ENCODE data around the gene CLDN20.
"Not testable (repeated sequence)": the region's sequence is repeated elsewhere in the genome, so short reads cannot be mapped to it uniquely, and the experiment has no call there.

The CLDN20 gene, protein sequence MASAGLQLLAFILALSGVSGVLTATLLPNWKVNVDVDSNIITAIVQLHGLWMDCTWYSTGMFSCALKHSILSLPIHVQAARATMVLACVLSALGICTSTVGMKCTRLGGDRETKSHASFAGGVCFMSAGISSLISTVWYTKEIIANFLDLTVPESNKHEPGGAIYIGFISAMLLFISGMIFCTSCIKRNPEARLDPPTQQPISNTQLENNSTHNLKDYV

DNA sequence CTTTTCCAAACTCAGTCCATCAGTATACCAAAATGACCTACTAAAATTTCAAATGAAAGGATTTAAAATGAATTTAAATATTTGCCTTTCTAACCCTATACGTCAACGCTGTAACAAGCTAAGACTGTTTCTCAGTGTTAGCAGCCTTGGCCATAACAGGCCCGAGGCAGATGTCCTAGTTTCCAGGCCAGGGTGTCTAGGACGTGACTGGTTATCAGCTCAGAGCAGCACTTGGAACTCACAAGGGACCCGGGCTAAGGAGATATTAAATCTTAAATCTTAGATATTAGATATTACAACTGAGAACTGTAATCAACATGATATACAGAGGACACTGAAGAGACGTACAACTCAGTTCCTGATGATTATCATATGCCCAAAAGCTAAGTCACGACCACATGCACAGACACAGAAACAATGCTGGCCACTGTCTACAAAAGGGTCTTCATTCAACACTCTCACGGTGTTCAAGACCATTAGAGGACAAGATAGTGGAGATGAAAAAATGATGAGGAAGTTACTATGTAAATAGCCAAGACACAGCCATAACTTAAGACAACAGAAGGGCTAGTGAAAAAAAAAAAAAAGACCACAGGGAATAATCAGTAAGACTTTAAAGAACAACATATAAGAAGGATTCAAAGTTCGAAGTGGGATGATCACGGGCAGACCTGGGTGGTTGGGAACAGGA lies at the start of gene CLDN20:
Gene CLDN20, plus strand, starts transcription at position 641 of the 691 bp plus-strand sequence. CDS start 11,707 bp downstream, outside the sequence.
- no peak for DNase-seq (ENCODE audit: low read depth)

DNA sequence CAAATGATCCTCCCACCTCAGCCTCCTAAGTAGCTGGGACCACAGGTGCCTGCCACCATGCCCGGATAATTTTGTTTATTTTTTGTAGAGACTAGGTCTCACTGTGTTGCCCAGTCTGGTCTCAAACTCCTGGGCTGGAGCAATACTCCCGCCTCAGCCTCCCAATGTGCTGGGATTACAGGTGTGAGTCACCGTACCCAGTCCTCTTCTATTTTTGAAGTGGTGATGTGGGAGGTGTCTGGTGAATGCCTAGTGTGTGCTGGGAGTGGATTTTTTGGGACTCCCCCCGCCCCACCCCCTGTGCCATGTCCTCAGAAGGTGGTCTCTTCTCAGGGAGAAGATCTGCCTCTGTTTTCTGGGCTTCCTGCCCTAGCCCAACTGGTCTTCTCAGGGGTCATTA lies 47.9 kb upstream of the CLDN20 start:
- DNase-seq (ENCODE audit: low read depth): no peak

DNA sequence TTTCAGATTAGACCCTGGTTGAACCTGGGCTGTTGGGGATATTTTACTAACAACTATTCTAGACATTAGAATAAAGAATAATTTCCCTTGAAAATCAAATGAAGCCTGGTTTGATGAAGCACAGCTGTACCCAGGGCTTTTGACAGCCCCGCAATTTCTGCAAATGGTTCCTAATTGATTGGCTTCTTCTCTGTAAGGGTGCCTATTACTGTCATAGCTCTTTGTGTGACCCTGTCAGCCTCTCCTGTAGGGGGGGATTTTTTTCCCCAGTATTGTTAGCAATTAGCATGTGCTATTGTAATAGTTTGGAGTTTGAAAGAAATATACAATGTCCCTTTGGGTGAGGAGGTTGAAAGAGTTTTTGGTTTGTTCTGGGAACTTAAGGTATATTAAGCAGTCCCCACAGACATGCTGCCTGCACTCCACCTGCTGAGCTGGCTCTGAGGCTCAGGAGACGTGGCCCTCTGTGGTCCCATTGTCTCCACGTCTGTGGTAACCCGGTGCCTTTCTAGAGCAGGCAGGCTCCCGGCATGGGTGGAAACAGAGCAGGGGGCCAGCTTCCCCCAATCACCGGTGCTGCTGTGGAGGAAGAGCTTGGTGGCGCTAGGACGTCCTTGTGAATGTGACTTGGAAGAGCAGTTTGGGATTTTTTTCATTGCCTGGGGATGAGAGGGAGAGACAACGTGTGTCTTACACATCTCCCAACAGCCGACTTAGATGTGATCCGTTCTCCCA lies 47.3 kb upstream of the CLDN20 start:
- no peak for DNase-seq (ENCODE audit: low read depth)

DNA sequence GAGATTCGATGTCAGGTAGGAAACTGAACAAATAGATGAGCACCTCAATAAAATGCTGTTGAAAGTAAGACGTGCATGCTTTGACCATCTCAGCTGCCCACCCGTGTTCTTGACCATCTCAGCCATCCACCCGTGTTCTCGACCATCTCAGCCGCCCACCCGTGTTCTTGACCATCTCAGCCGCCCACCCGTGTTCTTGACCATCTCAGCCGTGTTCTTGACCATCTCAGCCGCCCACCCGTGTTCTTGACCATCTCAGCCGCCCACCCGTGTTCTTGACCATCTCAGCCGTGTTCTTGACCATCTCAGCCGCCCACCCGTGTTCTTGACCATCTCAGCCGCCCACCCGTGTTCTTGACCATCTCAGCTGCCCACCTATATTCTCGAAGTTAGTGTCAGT lies 45.1 kb upstream of the CLDN20 start:
- not testable (repeated sequence) for DNase-seq (ENCODE audit: low read depth)

DNA sequence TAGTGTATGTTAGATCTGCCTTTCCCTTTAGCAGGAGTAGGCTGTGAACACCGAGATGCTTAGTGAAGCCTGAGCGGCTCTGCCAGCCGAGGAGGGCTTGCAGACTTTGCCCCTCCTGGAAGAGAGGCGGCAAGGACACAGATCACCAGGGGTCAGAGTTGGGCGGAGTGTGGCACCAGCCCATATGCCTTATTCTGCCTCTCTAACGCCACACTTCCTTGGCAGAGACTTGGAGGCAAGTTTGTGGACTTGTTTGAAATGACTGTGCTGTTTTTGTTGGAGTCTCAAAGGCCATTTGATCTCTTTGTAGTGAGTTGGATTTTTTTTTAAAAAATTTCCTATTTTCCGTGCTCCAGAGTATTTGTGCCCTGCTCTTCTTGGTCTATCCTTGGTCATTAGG lies 44.5 kb upstream of the CLDN20 start:
- DNase-seq (ENCODE audit: low read depth): no peak

DNA sequence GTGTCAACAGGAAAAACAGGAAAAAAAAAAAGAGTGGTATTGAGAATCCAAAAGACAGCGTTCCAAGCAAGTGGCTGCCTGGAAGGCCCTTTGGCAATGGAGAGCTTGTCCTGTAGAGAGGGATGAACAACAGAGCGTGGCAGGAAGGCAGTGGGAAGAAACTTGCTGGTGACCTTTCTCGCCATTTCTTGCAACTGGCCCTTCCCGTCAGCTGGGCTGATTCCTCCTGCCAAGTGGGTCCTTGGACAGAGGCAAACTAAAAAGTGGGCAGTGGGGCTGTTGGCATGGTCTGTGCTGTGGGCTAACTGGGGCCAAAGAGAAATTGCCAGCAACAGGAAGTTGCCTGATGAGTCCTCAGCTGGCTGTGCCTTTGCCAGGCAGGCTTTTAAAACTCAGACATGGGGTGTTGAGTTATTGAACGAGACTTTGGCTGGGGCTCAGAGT lies 43.9 kb upstream of the CLDN20 start:
- no peak for DNase-seq (ENCODE audit: low read depth)

DNA sequence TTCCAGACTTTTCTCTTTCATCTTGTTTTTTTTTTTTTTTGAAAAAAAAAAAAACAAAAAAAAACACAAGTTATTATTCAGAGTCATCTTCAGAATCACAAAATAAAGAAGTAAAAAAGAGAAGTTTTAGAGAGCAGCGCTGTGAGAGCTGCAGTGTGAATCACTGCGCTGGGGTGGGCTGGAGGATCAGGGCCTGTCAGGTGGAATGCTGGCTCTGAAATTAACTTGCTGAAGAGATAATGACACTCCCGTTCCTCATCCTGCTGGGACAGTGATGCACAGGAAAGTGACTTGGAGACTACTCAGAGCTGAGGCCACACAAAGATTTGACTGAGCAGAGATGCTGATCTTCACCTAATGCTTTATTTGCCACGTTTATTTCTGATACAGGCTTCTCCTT lies 42.7 kb upstream of the CLDN20 start:
- DNase-seq (ENCODE audit: low read depth): no peak

DNA sequence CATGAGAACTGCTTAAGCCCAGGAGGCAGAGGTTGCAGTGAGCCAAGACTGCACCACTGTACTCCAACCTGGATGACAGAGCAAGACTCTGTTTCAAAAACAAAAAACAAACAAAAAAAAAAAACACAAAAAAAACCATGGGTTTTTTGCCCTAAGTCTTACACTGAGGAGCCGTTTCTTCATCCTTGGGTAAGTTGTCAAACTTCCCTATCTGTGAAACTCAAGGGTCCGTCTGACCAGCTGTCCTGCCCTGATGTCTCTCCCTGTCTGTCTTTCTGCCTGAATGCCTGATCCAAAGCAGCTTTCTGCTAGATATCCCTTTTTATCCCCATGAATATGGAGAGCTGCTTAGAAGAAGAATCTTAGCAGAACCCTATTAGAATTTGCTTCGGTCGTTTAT lies 41.3 kb upstream of the CLDN20 start:
- no peak for DNase-seq (ENCODE audit: low read depth)

DNA sequence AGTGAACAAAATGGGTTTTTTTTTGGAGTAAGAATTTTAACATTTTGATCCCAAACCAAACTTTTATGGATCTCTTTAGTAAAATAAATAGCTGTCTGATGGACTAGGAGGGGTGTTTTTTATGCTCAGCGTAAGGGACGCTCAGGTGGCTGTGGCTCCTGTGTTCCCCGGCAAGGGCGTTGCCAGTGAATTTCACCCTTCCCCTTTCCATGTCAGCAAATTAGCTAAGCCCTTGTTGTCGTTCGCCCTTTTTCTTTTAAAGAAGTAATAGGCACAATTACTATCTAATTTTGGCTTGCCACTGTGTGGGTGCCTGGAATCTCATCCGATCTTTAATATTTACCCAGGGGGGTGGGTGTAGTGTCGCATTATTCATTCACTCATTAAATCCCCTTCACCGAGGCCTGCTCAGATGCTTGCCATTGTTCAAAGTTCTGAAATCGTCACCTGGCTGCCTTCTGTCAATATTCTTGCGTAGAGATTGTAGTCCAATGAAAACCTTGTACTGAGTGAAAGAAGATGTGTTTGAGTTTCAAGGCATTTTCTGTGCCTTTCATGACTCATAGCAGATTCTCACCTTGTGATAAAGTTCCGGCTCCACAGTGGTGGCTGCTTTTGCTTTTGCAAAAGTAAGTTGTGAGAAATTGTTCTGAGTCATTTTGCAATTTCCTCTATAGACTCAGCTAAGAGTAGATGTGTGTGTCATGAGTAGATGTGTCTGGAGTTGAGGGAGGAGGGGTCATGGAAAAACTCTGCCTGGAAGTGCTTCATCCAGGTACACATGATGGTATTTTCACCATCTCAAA lies 40.0 kb upstream of the CLDN20 start:
- no peak for DNase-seq (ENCODE audit: low read depth)

DNA sequence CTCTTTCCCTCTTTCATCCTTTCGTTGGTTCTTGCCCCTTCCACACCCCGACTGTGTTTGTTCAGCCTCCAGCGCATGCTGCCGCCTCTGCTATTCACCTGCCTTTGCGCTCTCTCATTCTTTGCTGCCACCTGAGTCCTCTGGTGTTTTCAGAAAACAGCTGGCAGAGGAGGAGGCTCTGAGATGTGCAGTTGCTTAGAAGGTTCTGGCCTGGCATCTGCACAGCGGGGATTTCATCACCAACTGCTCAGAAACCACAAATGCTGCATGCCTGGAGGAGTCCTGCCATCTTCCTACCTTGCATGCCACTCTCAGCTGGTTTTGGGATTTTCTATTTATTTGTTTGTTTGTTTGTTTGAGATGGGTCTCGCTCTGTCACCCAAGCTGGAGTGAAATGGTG lies 39.2 kb upstream of the CLDN20 start:
- no peak for DNase-seq (ENCODE audit: low read depth)

DNA sequence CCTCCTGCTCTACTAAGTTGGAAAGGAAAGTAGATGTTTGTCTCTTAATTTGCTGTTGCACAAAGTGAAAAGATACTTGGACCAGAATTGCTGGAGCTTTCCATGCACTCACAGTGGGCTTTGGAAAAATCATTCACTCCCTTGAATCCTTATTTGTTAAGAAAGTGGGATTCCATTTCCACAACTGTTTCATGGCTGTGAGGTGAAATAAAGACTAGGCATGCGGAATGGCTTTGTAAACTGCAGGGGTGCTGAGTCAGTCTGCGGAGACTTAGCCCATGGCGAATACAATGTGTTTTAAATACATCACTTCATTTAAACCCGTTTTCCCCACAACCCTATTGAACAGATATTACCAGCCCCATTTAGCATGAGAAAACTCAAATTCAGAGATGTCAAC lies 36.8 kb upstream of the CLDN20 start:
- no peak for DNase-seq (ENCODE audit: low read depth)

DNA sequence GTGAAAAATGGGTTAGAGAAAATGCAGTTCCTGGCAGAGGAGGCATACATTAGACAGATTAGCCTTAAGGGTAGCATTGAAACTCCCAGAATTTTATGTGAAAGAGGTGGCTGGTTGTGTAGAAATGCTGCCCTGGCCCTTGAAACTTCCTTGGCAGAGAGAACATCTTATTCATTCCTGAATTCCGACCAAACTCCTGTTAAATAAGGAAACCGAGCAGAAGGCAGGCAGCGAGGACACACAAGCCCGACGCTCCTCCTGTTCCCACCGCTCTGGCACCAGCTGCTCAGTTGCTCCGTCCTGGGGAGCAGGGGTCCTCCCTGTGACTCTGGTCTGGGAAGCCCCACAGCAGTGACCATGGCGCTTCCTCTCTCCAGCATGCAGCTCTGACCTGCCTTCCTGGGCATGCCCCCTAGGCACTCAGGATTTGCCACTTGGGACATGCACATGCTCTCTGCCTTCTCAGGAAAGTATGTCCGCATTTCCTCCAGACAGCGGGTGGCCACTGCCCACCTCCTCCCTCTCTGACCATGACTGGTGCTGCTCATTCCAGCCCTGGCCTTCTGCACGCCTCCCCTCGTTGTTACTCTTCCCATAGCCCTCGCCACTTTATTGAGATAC lies 35.2 kb upstream of the CLDN20 start:
- no peak for DNase-seq (ENCODE audit: low read depth)

DNA sequence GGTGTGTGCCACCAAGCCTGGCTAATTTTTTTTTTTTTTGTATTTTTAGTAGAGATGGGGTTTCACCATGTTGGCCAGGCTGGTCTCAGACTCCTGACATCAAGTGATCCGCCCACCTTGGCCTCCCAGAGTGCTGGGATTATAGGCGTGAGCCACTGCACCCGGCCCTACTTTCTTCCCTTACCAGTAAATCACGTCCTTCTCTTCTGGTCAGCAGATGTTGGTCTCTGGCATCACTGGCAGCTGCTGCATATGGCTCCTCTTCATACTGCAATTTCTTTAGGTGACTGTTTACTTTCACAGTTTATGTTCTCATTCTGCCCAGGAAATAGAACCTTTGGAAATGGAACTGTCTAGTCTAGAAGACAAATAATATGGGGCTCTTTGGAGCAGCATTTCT lies 32.8 kb upstream of the CLDN20 start:
- not testable (repeated sequence) for DNase-seq (ENCODE audit: low read depth)

DNA sequence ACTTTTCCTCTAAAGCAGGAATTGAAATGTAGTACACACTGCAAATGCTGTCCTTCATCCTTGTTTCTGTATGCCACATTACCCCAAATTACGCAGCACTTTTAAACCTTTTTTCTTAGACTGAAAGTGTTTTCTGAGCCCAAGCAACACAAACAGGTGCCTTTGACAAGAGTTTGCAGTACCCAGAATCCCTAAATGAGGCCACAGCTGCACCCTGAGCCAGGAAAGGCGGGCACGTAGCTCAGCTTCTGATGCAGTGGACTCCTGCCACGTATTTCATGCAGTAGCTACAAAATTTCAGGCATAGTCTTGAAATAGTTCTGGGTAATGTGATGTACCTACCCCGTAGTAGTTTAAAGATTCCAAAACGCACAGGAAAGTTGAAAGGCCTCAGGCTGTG lies 31.0 kb upstream of the CLDN20 start:
- DNase-seq (ENCODE audit: low read depth): no peak

DNA sequence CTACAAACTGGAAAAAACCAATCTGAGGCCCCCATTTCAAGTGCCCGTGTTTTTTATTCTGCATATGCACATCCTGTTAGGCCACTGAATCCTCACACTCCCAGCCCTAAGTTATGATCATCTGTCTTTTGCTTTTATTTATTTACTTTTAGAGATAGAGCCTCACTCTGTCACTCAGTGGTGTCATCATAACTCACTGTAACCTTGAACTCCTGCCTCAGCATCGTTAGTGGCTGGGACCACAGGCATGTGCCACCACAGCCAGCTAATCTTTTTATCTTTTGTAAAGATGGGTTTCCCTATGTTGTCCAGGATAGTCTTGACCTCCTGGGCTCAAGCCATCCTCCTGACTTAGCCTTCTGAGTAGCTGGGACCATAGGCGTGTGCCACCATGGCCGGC lies 29.6 kb upstream of the CLDN20 start:
- no peak for DNase-seq (ENCODE audit: low read depth)

DNA sequence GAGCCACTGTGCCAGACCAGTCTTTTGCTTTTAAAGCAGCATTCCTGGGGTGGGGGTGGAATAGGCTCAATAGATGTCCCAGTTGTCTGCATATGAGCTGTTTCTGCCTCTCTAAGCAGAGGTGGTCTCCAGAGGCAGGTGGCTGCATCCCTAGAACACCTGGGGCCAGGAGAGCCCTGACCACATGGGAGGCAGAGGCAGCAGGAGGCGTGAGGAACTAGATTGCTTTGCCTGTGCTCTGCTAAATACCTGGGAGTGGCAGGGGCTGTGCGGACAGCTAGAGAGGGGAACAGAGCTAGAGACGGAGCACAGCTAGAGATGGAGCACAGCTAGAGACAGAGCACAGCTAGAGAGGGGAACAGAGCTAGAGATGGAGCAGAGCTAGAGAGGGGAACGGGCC lies 29.1 kb upstream of the CLDN20 start:
- DNase-seq (ENCODE audit: low read depth): no peak

DNA sequence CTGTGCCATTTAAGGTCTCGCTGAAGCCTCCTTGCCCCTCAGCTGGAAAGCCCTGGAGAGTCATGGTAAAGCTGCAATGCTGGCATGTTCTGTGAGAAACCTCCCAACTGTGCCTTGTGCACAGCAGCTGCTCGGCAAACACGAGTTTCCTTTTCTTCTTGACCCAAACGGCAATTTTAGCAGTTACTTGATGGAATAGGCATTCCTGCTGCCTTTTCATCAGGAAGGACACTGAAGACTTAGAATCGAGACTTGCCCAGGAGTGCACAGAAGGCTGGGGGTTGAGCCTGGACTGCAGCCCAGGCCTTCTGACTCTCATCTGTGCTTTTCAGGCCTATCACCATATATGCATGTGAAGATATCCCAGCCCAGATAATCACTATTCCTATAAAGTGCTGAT lies 28.7 kb upstream of the CLDN20 start:
- DNase-seq (ENCODE audit: low read depth): no peak

DNA sequence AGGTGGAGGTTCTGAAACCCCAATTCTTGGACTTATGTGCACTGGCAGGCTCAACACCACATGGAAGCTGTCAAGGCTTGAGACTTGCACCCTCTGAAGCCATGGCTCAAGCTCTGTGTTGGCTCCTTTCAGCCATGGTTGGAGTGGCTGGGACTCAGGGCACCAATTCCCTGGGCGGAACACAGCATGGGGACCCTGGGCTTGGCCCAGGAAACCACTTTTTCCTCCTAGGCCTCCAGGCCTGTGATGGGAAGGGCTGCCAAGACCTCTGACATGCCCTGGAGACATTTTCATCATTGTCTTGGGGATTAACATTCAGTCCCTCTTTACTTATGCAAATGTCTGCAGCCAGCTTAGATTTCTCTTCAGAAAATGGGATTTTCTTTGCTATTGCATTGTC lies 26.2 kb upstream of the CLDN20 start:
- DNase-seq (ENCODE audit: low read depth): no peak

DNA sequence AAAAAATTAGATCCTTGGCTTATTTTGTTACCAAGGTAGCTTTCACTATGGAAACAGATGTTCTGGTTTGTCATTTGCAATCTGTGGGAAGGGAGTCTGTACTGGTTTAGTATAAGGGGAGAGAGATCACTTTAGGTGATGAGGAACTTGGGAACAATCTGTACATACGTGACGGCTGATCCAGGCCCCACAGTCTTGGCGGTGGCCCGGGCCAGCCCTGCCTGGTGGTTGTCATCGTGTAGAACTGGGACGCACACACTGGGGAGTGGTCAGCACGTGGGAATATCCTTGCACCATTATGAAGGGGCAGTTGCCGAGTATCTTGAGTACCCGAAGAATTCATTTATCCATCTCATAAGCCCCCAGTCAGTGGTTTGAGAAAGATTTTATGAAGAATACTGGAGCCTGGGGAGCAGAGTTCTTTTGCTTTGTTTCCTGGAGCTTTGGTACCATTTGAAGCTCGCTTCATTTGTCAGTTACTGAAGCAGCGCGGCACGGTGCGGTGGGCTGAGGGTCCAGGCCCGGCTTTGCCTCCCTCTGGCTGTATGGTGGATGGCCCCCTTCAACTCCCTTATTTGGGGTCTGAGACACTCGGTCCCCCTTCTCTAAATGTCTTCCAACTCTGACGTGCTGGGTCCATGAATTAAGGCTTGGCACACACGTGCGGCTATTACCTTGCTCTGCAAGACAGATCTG lies 22.8 kb upstream of the CLDN20 start:
- DNase-seq (ENCODE audit: low read depth): no peak

DNA sequence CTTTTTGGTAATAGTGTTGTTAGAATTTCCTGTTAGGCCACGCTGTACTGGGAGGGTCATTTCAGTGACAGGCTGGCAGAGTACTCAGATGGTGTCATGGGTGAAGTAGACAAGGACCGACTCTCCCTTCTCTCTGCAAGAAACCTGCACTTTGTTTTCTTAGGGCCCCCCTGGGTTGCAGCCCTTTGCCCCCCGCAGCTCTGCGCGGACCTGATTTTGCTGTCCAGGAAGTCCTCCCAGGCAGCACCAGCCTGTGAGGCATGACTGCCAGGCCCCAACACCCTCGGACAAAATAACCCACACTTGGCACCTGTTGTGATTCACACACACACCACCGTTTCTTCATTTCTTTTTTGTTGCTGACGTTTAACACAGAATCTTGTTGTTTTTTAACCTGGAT lies 21.8 kb upstream of the CLDN20 start:
- no peak for DNase-seq (ENCODE audit: low read depth)

DNA sequence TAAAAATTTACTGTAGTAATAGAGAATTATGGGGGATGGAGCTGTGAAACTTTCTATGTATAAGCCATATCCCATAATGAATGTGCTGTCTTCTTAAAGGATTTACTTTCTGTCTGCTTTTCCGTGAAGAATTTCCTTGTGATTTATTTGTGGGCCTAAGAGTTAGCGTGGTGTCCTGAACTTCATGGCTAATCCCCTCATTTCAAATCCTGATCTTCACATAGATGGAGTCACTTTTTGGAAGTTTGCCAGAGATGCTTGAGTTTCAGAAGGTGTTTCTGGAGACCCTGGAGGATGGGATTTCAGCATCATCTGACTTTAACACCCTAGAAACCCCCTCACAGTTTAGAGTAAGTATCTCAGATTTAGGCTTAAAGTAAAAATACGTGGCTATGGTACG lies 19.4 kb upstream of the CLDN20 start:
- no peak for DNase-seq (ENCODE audit: low read depth)

All from stimulated activated CD8-positive, alpha-beta memory T cell treated with anti-CD3 and anti-CD28 coated beads, Interleukin-12 subunit alpha, Interleukin-12 subunit beta, amount 100 ng/mL, for 1 hour (primary cell).